Body of pancreas (tissue), 4 donors: ENCODE results near the gene CIRBP. TPM values are rescaled to one million over a fixed set of nuclear protein-coding genes. Genes with fewer than 3 reads are reported as not detected.

Source experiments
- ATAC-seq: fragments of 150-250 bp; one replicate; pipeline ENCODE4 v1.9.1; 2016
- DNase-seq, 4 donors: peaks; one replicate each; pipeline ENCODE4 v3.0.0-alpha.2; 2019
- H3K27ac ChIP-seq, 4 donors: fragments of 200-600 bp; sonication (generic); 1 replicate in 3 of 4; 2 replicates in 1 of 4; pipeline versions ENCODE4 v1.5.1 to v1.6.1; 2016 to 2019; ENCODE audit warnings: mild to moderate bottlenecking in 1 of 4, mixed read lengths in 1 of 4, moderate library complexity in 1 of 4
- H3K27me3 ChIP-seq, 2 donors: fragments of 200-600 bp; sonication (generic); one replicate each; pipeline ENCODE4 v1.6.0; 2016; ENCODE audit warnings: mild to moderate bottlenecking in 1 of 2
- H3K36me3 ChIP-seq, 2 donors: fragments of 200-600 bp; sonication (generic); replicated peaks in 1 of 2; 2 replicates each; pipeline ENCODE4 v1.5.1; 2016; ENCODE audit warnings: low read depth in 2 of 2; ENCODE audit not compliant: insufficient read depth in 1 of 2
- H3K4me1 ChIP-seq: fragments of 200-600 bp; sonication (generic); one replicate; pipeline ENCODE4 v1.6.0; 2016
- H3K4me3 ChIP-seq, 2 donors: fragments of 200-600 bp; sonication (generic); 1 replicate in 1 of 2; 2 replicates in 1 of 2; pipeline ENCODE4 v1.5.1; 2016 to 2019
- H3K9me3 ChIP-seq, 3 donors: fragments of 200-600 bp; sonication (generic); 1 replicate in 2 of 3; 2 replicates in 1 of 3; pipeline ENCODE4 v1.5.1; 2016
- CTCF ChIP-seq, 7 experiments: fragments of 450-650 bp in 4 of 7; fragments of 200-600 bp in 3 of 7; sonication (generic) in 3 of 7; IDR thresholded peaks; one replicate each; pipeline ENCODE4 v1.5.1; 2016 to 2019; ENCODE audit warnings: antibody characterized with exemption in 7 of 7
- POLR2A ChIP-seq, 3 donors: fragments of 450-650 bp; IDR thresholded peaks; one replicate each; pipeline ENCODE4 v1.6.1; 2016; ENCODE audit warnings: antibody characterized with exemption in 3 of 3, mild to moderate bottlenecking in 2 of 3
- WGBS, 2 donors: methylation state at CpG; one replicate each; pipeline ENCODE4 v1.1.5; 2017; 5-methylcytosine and 5-hydroxymethylcytosine counted together
- intact Hi-C: fragments of 100-400 bp; cut with DNase I; formaldehyde crosslinking; loops from one replicate; pipeline ENCODE4 v1.15.1; 2023
- total RNA-seq, 2 donors: library from RNA; depleted of rRNA; stranded (reverse); fragments of >200 nt; gene quantifications; one replicate each; pipeline ENCODE4 v1.1.0, GENCODE V29; 2016

Gene CIRBP
- total RNA-seq, 2 donors from 2014 or later: 582 to 630 TPM

- Histone ChIP-seq H3K9me3 (no peaks in the 10 kb centered on the region), H3K4me1 (peaks cover 10% of the 10 kb centered on the region), H3K4me3 (no peak overlapping the region), H3K27me3 (peaks cover 0 to 7% of the 10 kb centered on the region in 2 donors), H3K27ac (no peak overlapping the region), H3K36me3 (peaks cover 0 to 3% of the 10 kb centered on the region in 2 donors)
- WGBS, 2 donors: 84 to 85% methylated on average over 19 to 51 of the region's 53 CpGs
- intact Hi-C loops: loop anchor here (10.0 kb wide), 1 partner anchor 234 kb away; the partner anchor contains the start of gene ADAMTSL5
- ATAC-seq (no peak), DNase-seq (no peak)
- TF ChIP-seq POLR2A (IDR thresholded peaks at IDR 0.05): no peak
These were observed 11.8 kb downstream of the CIRBP start for GRCh38 chr19:1280636-1281568.

DNA sequence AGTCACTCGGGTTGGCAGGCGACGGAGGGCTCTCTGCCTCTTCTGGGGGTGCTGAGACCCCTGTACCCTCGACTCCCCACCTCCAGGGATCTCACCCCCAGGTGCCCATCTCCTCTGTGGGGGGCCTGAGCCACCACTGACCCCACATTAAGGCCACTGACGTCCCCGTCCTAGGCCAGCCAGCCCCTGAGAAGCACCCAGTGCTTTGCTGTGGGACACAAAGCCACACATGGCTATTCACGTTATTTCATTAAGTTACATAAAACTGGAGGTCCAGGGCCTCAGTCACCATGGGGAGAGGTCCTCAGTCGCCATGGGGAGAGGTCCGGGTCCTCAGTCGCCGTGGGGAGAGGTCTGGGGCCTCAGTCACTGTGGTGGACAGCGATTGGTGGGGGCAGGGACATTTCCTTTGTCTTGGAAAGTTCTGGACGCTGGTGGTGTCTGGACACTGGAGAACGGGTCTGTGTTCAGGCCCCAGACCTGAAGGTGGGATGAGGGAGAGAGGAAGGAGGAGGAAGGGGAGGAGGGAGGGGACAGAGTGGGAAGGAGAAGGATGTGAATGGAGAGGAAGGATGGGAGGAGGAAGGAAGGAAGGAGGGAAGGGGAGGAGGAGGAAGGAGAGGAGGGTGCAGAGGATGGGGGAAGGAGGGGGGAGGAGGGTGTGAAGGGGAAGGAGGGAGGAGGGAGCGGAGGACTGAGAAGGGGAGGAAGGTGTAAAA lies 12.6 kb downstream of the CIRBP start:
- TF ChIP-seq POLR2A (IDR thresholded peaks at IDR 0.05) (no peak), CTCF (IDR thresholded peaks at IDR 0.05) (no peak)
- intact Hi-C loops: loop anchor here (10.0 kb wide), 1 partner anchor 233 kb away; the partner anchor contains the start of gene ADAMTSL5
- H3K4me1 ChIP-seq: peaks cover 7% of the 10 kb centered on the region
- peaks cover 0 to 3% of the 10 kb centered on the region in 2 donors for H3K36me3 ChIP-seq
- no peak overlapping the region for H3K4me3 ChIP-seq
- ATAC-seq: no peak
- 49 to 54% methylated on average over 10 to 13 of the region's 15 CpGs for WGBS, 2 donors
- H3K9me3 ChIP-seq: no peaks in the 10 kb centered on the region
- DNase-seq: no peak
- H3K27me3 ChIP-seq: peaks cover 0 to 11% of the 10 kb centered on the region in 2 donors
- H3K27ac ChIP-seq: no peak overlapping the region

DNA sequence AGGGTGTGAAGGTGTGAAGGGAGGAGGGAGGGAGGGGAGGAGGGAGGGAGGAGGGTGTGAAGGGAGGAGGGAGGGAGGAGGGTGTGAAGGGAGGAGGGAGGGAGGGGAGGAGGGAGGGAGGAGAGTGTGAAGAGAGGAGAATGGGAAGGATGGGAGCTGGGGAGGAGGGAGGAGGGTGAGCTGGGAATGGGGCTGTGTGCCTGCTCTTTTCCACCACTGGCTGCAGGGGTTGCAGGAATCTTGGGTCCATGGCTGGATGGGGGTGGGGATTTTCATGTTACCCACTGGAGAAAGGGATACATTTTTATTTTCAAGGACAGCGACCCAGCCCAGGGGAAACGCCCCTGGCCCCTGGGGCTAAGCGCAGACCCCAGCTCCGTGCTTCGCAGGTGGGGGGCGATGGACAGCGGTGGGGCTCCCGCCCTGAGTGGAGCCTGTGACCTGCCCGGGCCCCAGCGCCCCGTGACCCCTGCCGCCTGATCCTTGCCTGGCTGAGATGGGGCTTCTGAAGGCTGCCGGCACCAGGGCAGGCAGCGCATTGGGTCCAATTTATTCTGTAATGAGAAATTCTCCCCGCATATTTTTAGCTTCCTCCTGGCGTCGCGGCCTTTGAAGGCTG lies 13.6 kb downstream of the CIRBP start:
- DNase-seq (no peak), ATAC-seq (no peak)
- peaks cover 0 to 3% of the 10 kb centered on the region in 2 donors for H3K36me3 ChIP-seq
- no peak overlapping the region for H3K4me3 ChIP-seq
- intact Hi-C loops: loop anchor here (10.0 kb wide), 1 partner anchor 232 kb away; the partner anchor contains the start of gene ADAMTSL5
- H3K27me3 ChIP-seq: peaks cover 0 to 20% of the 10 kb centered on the region in 2 donors
- no peaks in the 10 kb centered on the region for H3K9me3 ChIP-seq
- TF ChIP-seq CTCF (IDR thresholded peaks at IDR 0.05) (no peak), POLR2A (IDR thresholded peaks at IDR 0.05) (no peak)
- no peak overlapping the region for H3K27ac ChIP-seq
- peaks cover 15% of the 10 kb centered on the region for H3K4me1 ChIP-seq
- WGBS, 2 donors: 60 to 66% methylated on average over 3 to 17 of the region's 18 CpGs

DNA sequence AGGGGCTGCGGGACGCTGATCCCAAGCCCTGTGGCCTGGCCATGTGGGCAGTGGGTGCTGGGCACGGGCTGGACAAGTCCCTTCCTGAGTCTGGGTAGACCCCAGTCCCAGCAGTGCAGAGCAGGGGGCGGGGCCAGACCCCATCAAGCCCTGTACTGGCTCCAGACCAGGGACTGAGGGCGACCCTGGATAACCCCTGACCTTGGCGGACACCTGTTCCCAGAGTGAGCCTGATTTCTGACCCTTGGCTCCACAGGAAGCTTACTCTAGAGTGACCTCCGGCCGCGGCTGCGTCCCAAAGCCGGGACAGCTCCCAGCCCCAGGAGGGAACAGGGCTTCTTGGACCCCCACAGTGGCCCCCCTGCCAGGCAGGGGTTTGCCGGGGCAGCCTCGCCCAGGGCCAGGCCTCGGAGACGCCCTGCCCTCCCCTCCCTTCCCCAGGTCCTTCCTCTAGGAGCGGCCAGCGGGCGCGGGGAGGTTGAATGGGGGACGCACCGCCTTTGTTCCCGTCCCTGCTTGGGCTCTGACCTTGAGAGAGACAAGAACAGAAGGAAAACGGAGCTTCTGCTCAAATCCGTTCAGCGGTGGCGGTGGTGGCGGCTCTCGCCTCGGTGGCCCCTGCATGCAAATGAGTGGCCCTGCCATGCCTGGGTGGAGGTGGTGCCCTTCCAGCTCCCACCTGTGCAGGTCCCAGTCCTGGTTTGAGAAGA lies 14.2 kb downstream of the CIRBP start:
- no peaks in the 10 kb centered on the region for H3K9me3 ChIP-seq
- H3K27me3 ChIP-seq: peaks cover 0 to 25% of the 10 kb centered on the region in 2 donors
- TF ChIP-seq CTCF (IDR thresholded peaks at IDR 0.05) (no peak), POLR2A (IDR thresholded peaks at IDR 0.05) (no peak)
- H3K27ac ChIP-seq: no peak overlapping the region
- intact Hi-C loops: loop anchor here (10.0 kb wide), 1 partner anchor 231 kb away; the partner anchor contains the start of gene ADAMTSL5
- H3K4me3 ChIP-seq: no peak overlapping the region
- peaks cover 0 to 3% of the 10 kb centered on the region in 2 donors for H3K36me3 ChIP-seq
- DNase-seq: no peak
- peaks cover 19% of the 10 kb centered on the region for H3K4me1 ChIP-seq
- WGBS, 2 donors: 64 to 76% methylated on average over 17 to 26 of the region's 29 CpGs
- ATAC-seq: no peak
